Neural cell (in vitro differentiated cells): Measurements from ENCODE around the gene DNM1L. TPM values are rescaled to one million over a fixed set of nuclear protein-coding genes. Genes with fewer than 3 reads are reported as not detected.

ENCODE experiments used
- H2AFZ ChIP-seq: fragments of 200-600, 300-800 bp; sonication (generic), shearing (Covaris generic); 2 replicates; pipeline ENCODE4 v1.6.0; 2014; ENCODE audit warnings: low read depth, mild to moderate bottlenecking, antibody characterized with exemption, low read length, moderate library complexity
- H3F3A ChIP-seq: fragments of 200-600 bp; shearing (Covaris generic); 2 replicates; pipeline ENCODE4 v1.6.1; 2016; ENCODE audit warnings: mild to moderate bottlenecking, moderate library complexity, mixed read lengths, antibody characterized with exemption, low read length; ENCODE audit not compliant: insufficient read depth, poor library complexity, severe bottlenecking
- H3K27ac ChIP-seq: fragments of 200-600, 300-800 bp; sonication (generic), shearing (Covaris generic); 2 replicates; pipeline ENCODE4 v1.5.1; 2014; ENCODE audit warnings: mild to moderate bottlenecking, low read length, moderate library complexity
- H3K27me3 ChIP-seq: fragments of 300-800, 200-600 bp; sonication (generic), shearing (Covaris generic); 2 replicates; pipeline ENCODE4 v1.6.0; 2014; ENCODE audit warnings: mild to moderate bottlenecking, low read depth, low read length, moderate library complexity; ENCODE audit not compliant: insufficient read depth
- H3K36me3 ChIP-seq: fragments of 300-800, 200-600 bp; sonication (generic), shearing (Covaris generic); 2 replicates; pipeline ENCODE4 v1.5.1; 2014; ENCODE audit warnings: mild to moderate bottlenecking, antibody characterized with exemption, low read length, moderate library complexity; ENCODE audit not compliant: insufficient read depth
- H3K4me2 ChIP-seq: fragments of 300-800, 200-600 bp; sonication (generic), shearing (Covaris generic); 2 replicates; pipeline ENCODE4 v1.6.0; 2014; ENCODE audit warnings: mild to moderate bottlenecking, low read length
- H3K4me3 ChIP-seq: fragments of 300-800, 200-600 bp; sonication (generic), shearing (Covaris generic); 2 replicates; pipeline ENCODE4 v1.5.1; 2014; ENCODE audit warnings: mild to moderate bottlenecking, low read length, moderate library complexity
- H3K79me2 ChIP-seq: fragments of 200-600 bp; shearing (Covaris generic); replicated peaks from 2 replicates; pipeline ENCODE4 v1.6.0; 2014; ENCODE audit warnings: mild to moderate bottlenecking, low read length, moderate library complexity; ENCODE audit not compliant: insufficient read depth
- H3K9ac ChIP-seq: fragments of 300-800, 200-600 bp; sonication (generic), shearing (Covaris generic); 2 replicates; pipeline ENCODE4 v1.6.1; 2016; ENCODE audit warnings: mild to moderate bottlenecking, low read length, mixed read lengths
- H3K9me2 ChIP-seq: fragments of 200-600 bp; shearing (Covaris generic); 2 replicates; pipeline ENCODE4 v1.6.1; 2016; ENCODE audit warnings: mild to moderate bottlenecking, low read length, mixed read lengths; ENCODE audit not compliant: insufficient read depth
- H3K9me3 ChIP-seq: fragments of 200-600, 300-800 bp; sonication (generic), shearing (Covaris generic); 2 replicates; pipeline ENCODE4 v1.6.1; 2016; ENCODE audit warnings: mild to moderate bottlenecking, mixed run types, low read length, moderate library complexity, mixed read lengths
- H4K20me1 ChIP-seq: fragments of 200-600 bp; shearing (Covaris generic); 2 replicates; pipeline ENCODE4 v1.6.1; 2016; ENCODE audit warnings: mild to moderate bottlenecking, mixed run types; ENCODE audit not compliant: insufficient read depth
- EP300 ChIP-seq: fragments of 450-650 bp; conservative IDR thresholded peaks from 2 replicates; pipeline ENCODE4 v1.6.1; 2014; ENCODE audit warnings: antibody characterized with exemption, mild to moderate bottlenecking, moderate library complexity; ENCODE audit not compliant: poor library complexity, severe bottlenecking
- EZH2 ChIP-seq: fragments of 200-600, 300-800 bp; shearing (Covaris generic), sonication (generic); IDR thresholded peaks from 2 replicates; pipeline ENCODE4 v1.6.1; 2014; ENCODE audit warnings: antibody characterized with exemption, low read length, borderline replicate concordance, mild to moderate bottlenecking; ENCODE audit not compliant: insufficient read depth, poor library complexity, severe bottlenecking
- MXI1 ChIP-seq: fragments of 450-650 bp; conservative IDR thresholded peaks from 2 replicates; pipeline ENCODE4 v1.6.1; 2014; ENCODE audit warnings: antibody characterized with exemption, mild to moderate bottlenecking; ENCODE audit not compliant: poor library complexity, severe bottlenecking
- POLR2AphosphoS5 ChIP-seq: IDR thresholded peaks from 2 replicates; pipeline ENCODE4 v1.6.1; 2012
- RAD21 ChIP-seq: fragments of 450-650 bp; conservative IDR thresholded peaks from 2 replicates; pipeline ENCODE4 v1.6.1; 2014; ENCODE audit warnings: antibody characterized with exemption, mild to moderate bottlenecking, moderate library complexity
- SMC3 ChIP-seq: fragments of 450-650 bp; conservative IDR thresholded peaks from 2 replicates; pipeline ENCODE4 v1.6.1; 2014; ENCODE audit warnings: antibody characterized with exemption, mild to moderate bottlenecking, moderate library complexity; ENCODE audit not compliant: poor library complexity
- TAF1 ChIP-seq: IDR thresholded peaks from 2 replicates; pipeline ENCODE4 v1.6.1; 2012; ENCODE audit warnings: low read depth
- polyA plus RNA-seq: library from polyadenylated mRNA; depleted of rRNA; stranded (reverse); fragments of >200 nt; gene quantifications from 2 replicates; pipeline ENCODE4 v1.2.3, GENCODE V29; 2014
- TF ChIP-seq, protein P1 (sequence below): IDR thresholded peaks from 2 replicates; pipeline ENCODE4 v1.6.1; 2012; ENCODE audit warnings: borderline replicate concordance
- TF ChIP-seq, protein P2 (sequence below): fragments of 450-650 bp; IDR thresholded peaks from 2 replicates; pipeline ENCODE4 v1.5.1; 2014; ENCODE audit warnings: antibody characterized with exemption, mild to moderate bottlenecking, moderate library complexity; ENCODE audit not compliant: poor library complexity, severe bottlenecking

Gene DNM1L
- polyA plus RNA-seq, 1 donor from 2014 or later = 182 TPM

DNA sequence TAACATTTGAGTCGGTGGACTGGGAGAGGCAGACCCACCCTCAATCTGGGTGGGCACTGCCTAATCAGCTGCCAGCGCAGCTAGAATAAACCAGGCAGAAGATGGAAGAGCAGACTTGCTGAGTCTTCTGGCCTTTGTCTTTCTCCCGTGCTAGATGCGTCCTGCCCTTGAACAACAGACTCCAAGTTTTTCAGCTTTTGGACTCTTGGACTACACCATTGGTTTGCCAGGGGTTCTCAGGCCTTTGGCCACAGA is 27.2 kb upstream of the DNM1L start:
- no peak overlapping the region for H2AFZ ChIP-seq
- TF ChIP-seq RAD21 (no peak), EP300 (no peak), SMC3 (no peak), MXI1 (no peak), EZH2 (no peak), POLR2AphosphoS5 (no peak), TAF1 (no peak)
- TF ChIP-seq, protein P1, sequence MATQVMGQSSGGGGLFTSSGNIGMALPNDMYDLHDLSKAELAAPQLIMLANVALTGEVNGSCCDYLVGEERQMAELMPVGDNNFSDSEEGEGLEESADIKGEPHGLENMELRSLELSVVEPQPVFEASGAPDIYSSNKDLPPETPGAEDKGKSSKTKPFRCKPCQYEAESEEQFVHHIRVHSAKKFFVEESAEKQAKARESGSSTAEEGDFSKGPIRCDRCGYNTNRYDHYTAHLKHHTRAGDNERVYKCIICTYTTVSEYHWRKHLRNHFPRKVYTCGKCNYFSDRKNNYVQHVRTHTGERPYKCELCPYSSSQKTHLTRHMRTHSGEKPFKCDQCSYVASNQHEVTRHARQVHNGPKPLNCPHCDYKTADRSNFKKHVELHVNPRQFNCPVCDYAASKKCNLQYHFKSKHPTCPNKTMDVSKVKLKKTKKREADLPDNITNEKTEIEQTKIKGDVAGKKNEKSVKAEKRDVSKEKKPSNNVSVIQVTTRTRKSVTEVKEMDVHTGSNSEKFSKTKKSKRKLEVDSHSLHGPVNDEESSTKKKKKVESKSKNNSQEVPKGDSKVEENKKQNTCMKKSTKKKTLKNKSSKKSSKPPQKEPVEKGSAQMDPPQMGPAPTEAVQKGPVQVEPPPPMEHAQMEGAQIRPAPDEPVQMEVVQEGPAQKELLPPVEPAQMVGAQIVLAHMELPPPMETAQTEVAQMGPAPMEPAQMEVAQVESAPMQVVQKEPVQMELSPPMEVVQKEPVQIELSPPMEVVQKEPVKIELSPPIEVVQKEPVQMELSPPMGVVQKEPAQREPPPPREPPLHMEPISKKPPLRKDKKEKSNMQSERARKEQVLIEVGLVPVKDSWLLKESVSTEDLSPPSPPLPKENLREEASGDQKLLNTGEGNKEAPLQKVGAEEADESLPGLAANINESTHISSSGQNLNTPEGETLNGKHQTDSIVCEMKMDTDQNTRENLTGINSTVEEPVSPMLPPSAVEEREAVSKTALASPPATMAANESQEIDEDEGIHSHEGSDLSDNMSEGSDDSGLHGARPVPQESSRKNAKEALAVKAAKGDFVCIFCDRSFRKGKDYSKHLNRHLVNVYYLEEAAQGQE = no peak
- TF ChIP-seq, protein P2, sequence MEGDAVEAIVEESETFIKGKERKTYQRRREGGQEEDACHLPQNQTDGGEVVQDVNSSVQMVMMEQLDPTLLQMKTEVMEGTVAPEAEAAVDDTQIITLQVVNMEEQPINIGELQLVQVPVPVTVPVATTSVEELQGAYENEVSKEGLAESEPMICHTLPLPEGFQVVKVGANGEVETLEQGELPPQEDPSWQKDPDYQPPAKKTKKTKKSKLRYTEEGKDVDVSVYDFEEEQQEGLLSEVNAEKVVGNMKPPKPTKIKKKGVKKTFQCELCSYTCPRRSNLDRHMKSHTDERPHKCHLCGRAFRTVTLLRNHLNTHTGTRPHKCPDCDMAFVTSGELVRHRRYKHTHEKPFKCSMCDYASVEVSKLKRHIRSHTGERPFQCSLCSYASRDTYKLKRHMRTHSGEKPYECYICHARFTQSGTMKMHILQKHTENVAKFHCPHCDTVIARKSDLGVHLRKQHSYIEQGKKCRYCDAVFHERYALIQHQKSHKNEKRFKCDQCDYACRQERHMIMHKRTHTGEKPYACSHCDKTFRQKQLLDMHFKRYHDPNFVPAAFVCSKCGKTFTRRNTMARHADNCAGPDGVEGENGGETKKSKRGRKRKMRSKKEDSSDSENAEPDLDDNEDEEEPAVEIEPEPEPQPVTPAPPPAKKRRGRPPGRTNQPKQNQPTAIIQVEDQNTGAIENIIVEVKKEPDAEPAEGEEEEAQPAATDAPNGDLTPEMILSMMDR = no peak
- no peak overlapping the region for H3K4me2 ChIP-seq

DNA sequence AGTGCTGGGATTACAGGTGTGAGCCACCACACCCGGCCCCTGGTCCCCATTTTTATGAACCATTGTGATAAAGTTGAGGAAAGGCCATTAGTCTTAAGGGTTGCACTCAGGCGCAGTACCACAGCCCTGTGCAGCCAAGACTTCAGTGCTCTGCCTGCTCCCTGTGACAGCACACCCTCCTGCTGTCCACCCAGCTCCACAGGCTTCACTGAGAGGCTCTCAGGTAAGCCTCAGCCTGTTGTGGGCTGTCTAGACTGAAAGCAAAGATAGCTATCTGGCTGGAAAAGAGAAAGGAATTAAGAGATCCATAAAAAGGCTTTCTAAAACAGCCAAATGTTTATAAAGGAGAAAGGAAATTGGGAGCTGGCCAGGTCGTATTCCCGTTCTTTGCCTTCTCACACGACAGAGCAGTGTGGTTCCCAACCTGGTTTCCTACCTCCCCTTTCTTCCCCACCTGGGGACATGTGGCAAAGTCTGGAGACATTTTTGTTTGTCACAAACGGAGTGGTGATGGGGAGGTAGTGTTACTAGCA is 19.1 kb upstream of the DNM1L start:
- no peaks in the 10 kb centered on the region for H3K9me3 ChIP-seq
- H3K4me3 ChIP-seq = no peak overlapping the region
- H4K20me1 ChIP-seq = no peaks in the 10 kb centered on the region
- H3K27me3 ChIP-seq = no peaks in the 10 kb centered on the region
- TF ChIP-seq EP300 = no peak
- no peaks in the 10 kb centered on the region for H3K79me2 ChIP-seq
- H3K9ac ChIP-seq = no peak overlapping the region
- no peaks in the 10 kb centered on the region for H3K36me3 ChIP-seq
- no peak overlapping the region for H3K27ac ChIP-seq
- H3K4me2 ChIP-seq = no peak overlapping the region
- no peaks in the 10 kb centered on the region for H3F3A ChIP-seq
- no peaks in the 10 kb centered on the region for H3K9me2 ChIP-seq
- H2AFZ ChIP-seq = no peak overlapping the region

More for the DNA sequence above, 27.2 kb upstream of the DNM1L start:
- H3K9ac ChIP-seq = no peak overlapping the region
- no peaks in the 10 kb centered on the region for H3K9me3 ChIP-seq
- no peaks in the 10 kb centered on the region for H3K27me3 ChIP-seq
- H3F3A ChIP-seq = no peaks in the 10 kb centered on the region
- no peaks in the 10 kb centered on the region for H3K79me2 ChIP-seq
- H4K20me1 ChIP-seq = no peaks in the 10 kb centered on the region
- H3K27ac ChIP-seq = no peak overlapping the region
- H3K9me2 ChIP-seq = no peaks in the 10 kb centered on the region
- H3K4me3 ChIP-seq = no peak overlapping the region
- H3K36me3 ChIP-seq = no peaks in the 10 kb centered on the region

DNA sequence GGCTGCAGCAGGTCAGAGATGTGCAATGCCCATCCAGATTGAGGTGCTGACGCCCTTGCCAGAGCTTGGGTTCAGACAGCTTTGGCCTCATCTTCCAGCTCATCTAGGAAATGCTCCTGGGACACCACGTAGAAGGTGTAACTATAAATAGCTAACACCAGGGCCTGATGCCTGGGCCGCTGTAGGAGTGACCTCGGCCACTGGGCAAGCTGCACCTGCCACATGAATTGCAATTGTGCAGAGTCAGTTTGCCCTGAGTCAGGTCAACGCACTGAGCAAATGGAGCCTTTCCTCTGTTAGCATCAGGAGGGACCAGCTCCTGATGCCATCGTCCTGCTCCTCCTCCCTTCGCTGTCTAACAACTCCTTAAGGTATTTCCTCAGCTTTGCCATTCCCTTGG is 17.4 kb upstream of the DNM1L start:
- Histone ChIP-seq H3K4me3 (no peak overlapping the region), H3K27me3 (no peaks in the 10 kb centered on the region), H3K36me3 (no peaks in the 10 kb centered on the region), H2AFZ (no peak overlapping the region), H3K9me2 (no peaks in the 10 kb centered on the region), H3K4me2 (no peak overlapping the region), H3K9ac (no peak overlapping the region), H3K9me3 (no peaks in the 10 kb centered on the region), H3F3A (no peaks in the 10 kb centered on the region), H3K79me2 (no peaks in the 10 kb centered on the region), H4K20me1 (no peaks in the 10 kb centered on the region), H3K27ac (no peak overlapping the region)
- TF ChIP-seq RAD21 (no peak), EZH2 (no peak), SMC3 (no peak), TAF1 (no peak), MXI1 (no peak), EP300 (no peak), POLR2AphosphoS5 (no peak)
- TF ChIP-seq, protein P2 = no peak
- TF ChIP-seq, protein P1 = no peak
